Fibroblast of upper back skin (primary cell): Measurements from ENCODE around the gene LRBA.
A peak's percentile ranks its signal among the peaks of the same experiment; 100 is the strongest.
"Not testable (repeated sequence)": the region's sequence is repeated elsewhere in the genome, so short reads cannot be mapped to it uniquely, and the experiment has no call there.

ENCODE experiments used
- DNase-seq: peaks from one replicate; pipeline ENCODE4 v3.0.0-alpha.2; 2013

Gene LRBA

GRCh38 chr4:150782311-150782710 lies 232.8 kb downstream of the LRBA start:
- DNase-seq = peak; percentile 25

GRCh38 chr4:150781191-150781590 lies 233.9 kb downstream of the LRBA start:
- no peak for DNase-seq

- no peak for DNase-seq
Measured at GRCh38 chr4:150779707-150780106, 235.4 kb downstream of the LRBA start.

GRCh38 chr4:150773729-150774449 lies 241.2 kb downstream of the LRBA start:
- no peak for DNase-seq

- no peak for DNase-seq
Measured at GRCh38 chr4:150773032-150773431, 242.1 kb downstream of the LRBA start.

- no peak for DNase-seq
Measured at GRCh38 chr4:150771382-150771781, 243.7 kb downstream of the LRBA start.

- DNase-seq = no peak
Measured at GRCh38 chr4:150769845-150770244, 245.2 kb downstream of the LRBA start.

- DNase-seq = peak; percentile 63
Measured at GRCh38 chr4:150769248-150769647, 245.8 kb downstream of the LRBA start.

GRCh38 chr4:150768497-150768896 lies 246.6 kb downstream of the LRBA start:
- DNase-seq = peak; percentile 33

- no peak for DNase-seq
Measured at GRCh38 chr4:150765216-150765615, 249.9 kb downstream of the LRBA start.

- DNase-seq = no peak
Measured at GRCh38 chr4:150751648-150752047, 263.4 kb downstream of the LRBA start.

GRCh38 chr4:150750824-150751223 lies 264.3 kb downstream of the LRBA start:
- DNase-seq = no peak

- peak; percentile 53 for DNase-seq
Measured at GRCh38 chr4:150746156-150746555, 268.9 kb downstream of the LRBA start.

- DNase-seq = no peak
Measured at GRCh38 chr4:150744570-150744969, 270.5 kb downstream of the LRBA start.

- DNase-seq = peak; percentile 11
Measured at GRCh38 chr4:150743564-150744342, 271.3 kb downstream of the LRBA start.

- DNase-seq = not testable (repeated sequence)
Measured at GRCh38 chr4:150742930-150743329, 272.2 kb downstream of the LRBA start.

GRCh38 chr4:150739591-150739990 lies 275.5 kb downstream of the LRBA start:
- DNase-seq = no peak

- no peak for DNase-seq
Measured at GRCh38 chr4:150725957-150726523, 289.0 kb downstream of the LRBA start.

GRCh38 chr4:150723727-150724411 lies 291.2 kb downstream of the LRBA start:
- no peak for DNase-seq

GRCh38 chr4:150722908-150723362 lies 292.1 kb downstream of the LRBA start:
- DNase-seq = no peak

- no peak for DNase-seq
Measured at GRCh38 chr4:150720973-150721518, 294.0 kb downstream of the LRBA start.

GRCh38 chr4:150717952-150718351 lies 297.1 kb downstream of the LRBA start:
- DNase-seq = no peak
